HG03521 (cell line): ENCODE measurements around the gene SIDT1.

ENCODE experiments used
- ATAC-seq: cut with Tn5 transposase; IDR thresholded peaks from one replicate; pipeline ENCODE4 v1.9.1; 2021; ENCODE audit warnings: mild to moderate bottlenecking, moderate library complexity; ENCODE audit not compliant: unreplicated experiment

SIDT1 gene

DNA sequence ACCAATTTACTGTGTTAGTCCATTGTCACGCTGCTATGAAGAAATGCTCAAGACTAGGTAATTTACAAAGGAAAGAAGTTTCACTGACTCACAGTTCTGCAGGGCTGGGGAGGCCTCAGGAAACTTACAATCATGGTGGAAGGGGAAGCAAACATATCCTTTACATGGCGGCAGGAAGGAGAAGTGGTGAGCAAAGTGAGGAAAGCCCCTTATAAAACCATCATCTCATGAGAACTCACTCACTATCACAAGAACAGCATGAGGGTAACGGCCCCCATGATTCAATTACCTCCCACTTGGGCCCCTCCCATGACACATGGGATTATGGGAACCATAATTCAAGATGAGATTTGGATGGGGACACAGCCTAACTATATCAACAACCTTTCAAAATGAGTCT, 143.9 kb downstream of the SIDT1 start:
- ATAC-seq = no peak

DNA sequence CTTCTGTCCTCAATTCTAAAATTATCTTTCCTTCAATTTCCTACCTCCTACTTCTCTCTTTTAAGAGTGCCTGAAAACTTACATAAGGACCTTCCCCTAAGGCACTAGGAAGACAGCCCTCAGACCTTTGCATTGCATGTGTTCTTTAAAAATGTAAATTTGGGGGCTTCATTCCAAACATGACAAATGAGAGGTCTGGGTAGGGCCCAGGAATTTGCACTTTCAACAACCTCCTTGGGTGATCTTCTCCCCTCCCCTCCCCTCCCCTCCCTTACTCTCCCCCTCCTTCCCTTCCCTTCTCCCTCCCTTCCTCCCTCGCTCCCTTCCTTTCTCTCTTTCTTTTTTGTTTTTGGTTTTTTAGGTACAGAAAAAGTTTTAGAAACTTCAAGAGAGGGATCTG, 145.4 kb downstream of the SIDT1 start:
- no peak for ATAC-seq

DNA sequence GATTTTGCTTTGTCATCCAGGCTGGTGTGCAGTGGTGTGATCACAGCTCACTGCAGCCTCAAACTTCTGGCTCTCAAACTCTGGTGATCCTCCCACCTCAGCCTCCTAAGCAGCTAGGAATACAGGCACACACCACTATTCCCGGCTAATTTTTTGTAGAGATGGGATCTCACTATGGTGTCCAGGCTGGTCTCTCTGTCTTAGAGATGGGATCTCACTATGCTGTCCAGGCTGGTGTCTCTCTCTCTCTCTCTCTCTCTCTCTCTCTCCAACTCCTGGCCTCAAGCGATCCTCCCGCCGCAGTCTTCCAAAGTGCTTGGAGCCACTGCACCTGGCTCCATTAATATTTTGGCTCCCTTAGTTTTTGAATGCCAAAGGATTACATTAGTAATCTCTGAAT, 146.4 kb downstream of the SIDT1 start:
- no peak for ATAC-seq
